Endothelial cell of umbilical vein (primary cell): Measurements from ENCODE around the gene TMPRSS7. TPM values are rescaled to one million over a fixed set of nuclear protein-coding genes. Genes with fewer than 3 reads are reported as not detected.

Experiments
- BruUV-seq: library from RNA; stranded (reverse); fragments of 400-500 nt; replicated peaks from 2 replicates; lab custom pipeline; 2021; lab: Mats Ljungman, UMichigan
- CTCF ChIA-PET: fragments of 300-600, 350-600 bp; sonication (Branson Sonifier 250); formaldehyde crosslinking; loops from one replicate; lab custom pipeline; 2021; ENCODE audit warnings: antibody characterized with exemption, inconsistent platforms; lab: Charles Lee
- POLR2A ChIA-PET: fragments of 300-600, 350-600 bp; sonication (Branson Sonifier 250); formaldehyde crosslinking; loops from one replicate; lab custom pipeline; 2021; ENCODE audit warnings: antibody characterized with exemption, inconsistent platforms; lab: Charles Lee
- DNase-seq: peaks from one replicate; pipeline ENCODE4 v3.0.0-alpha.2; 2011; ENCODE audit warnings: low read depth, low spot score
- FAIRE-seq: peaks from 2 replicates; lab custom pipeline; 2011; peaks lifted over from hg19 to GRCh38; lab: Jason Lieb, UNC
- H2AFZ ChIP-seq: 2 replicates; pipeline ENCODE4 v1.6.0; 2012; ENCODE audit warnings: low read depth, low read length, control low read depth, inconsistent platforms
- H3K27ac ChIP-seq: 2 replicates; pipeline ENCODE4 v1.5.1; 2011; ENCODE audit warnings: low read depth, mild to moderate bottlenecking, control low read depth, low read length, moderate library complexity; ENCODE audit not compliant: insufficient read depth
- H3K27me3 ChIP-seq, 2 experiments: 2 replicates each; pipeline versions ENCODE4 v1.6.0 to v1.6.1; 2011; ENCODE audit warnings: low read length in 2 of 2, mixed read lengths in 1 of 2; ENCODE audit not compliant: control insufficient read depth in 2 of 2, insufficient read depth in 2 of 2
- H3K36me3 ChIP-seq, 2 experiments: 2 replicates in 1 of 2; 3 replicates in 1 of 2; pipeline ENCODE4 v1.5.1; 2011; ENCODE audit warnings: low read length in 2 of 2, mild to moderate bottlenecking in 1 of 2, moderate library complexity in 1 of 2; ENCODE audit not compliant: control insufficient read depth in 2 of 2, insufficient read depth in 2 of 2; ENCODE audit errors: extremely low read depth in 1 of 2
- H3K4me1 ChIP-seq: 3 replicates; pipeline ENCODE4 v1.5.1; 2011; ENCODE audit warnings: mild to moderate bottlenecking, low read length; ENCODE audit not compliant: control insufficient read depth, insufficient read depth; ENCODE audit errors: extremely low read depth
- H3K4me2 ChIP-seq: 2 replicates; pipeline ENCODE4 v1.6.1; 2011; ENCODE audit warnings: low read length, control low read depth, mixed read lengths; ENCODE audit not compliant: insufficient read depth
- H3K4me3 ChIP-seq, 3 experiments: fragments of 200-600 bp in 1 of 3; sonication (generic), shearing (Covaris generic) in 1 of 3; replicated peaks in 1 of 3; 2 replicates each; pipeline ENCODE4 v1.5.1; 2011 to 2016; ENCODE audit warnings: control low read depth in 3 of 3, low read length in 3 of 3, mild to moderate bottlenecking in 2 of 3, inconsistent platforms in 1 of 3, low read depth in 1 of 3, moderate library complexity in 1 of 3; ENCODE audit not compliant: insufficient read depth in 1 of 3
- H3K79me2 ChIP-seq: 2 replicates; pipeline ENCODE4 v1.6.0; 2012; ENCODE audit warnings: low read length, inconsistent platforms; ENCODE audit not compliant: control insufficient read depth, insufficient read depth
- H3K9ac ChIP-seq: replicated peaks from 2 replicates; pipeline ENCODE3; 2011; ENCODE audit warnings: low read length, control low read depth; ENCODE audit not compliant: insufficient read depth; ENCODE audit errors: extremely low read depth
- H3K9me1 ChIP-seq: replicated peaks from 3 replicates; pipeline ENCODE4 v1.6.0; 2011; ENCODE audit warnings: mild to moderate bottlenecking, low read length; ENCODE audit not compliant: control insufficient read depth, insufficient read depth; ENCODE audit errors: extremely low read depth
- H3K9me3 ChIP-seq: replicated peaks from 2 replicates; pipeline ENCODE4 v1.5.1; 2012; ENCODE audit warnings: low read length, inconsistent platforms; ENCODE audit not compliant: control insufficient read depth, insufficient read depth
- H4K20me1 ChIP-seq: replicated peaks from 2 replicates; pipeline ENCODE3; 2011; ENCODE audit warnings: mild to moderate bottlenecking, low read length; ENCODE audit not compliant: control insufficient read depth, insufficient read depth; ENCODE audit errors: extremely low read depth
- CTCF ChIP-seq, 2 donors: IDR thresholded peaks; 1 replicate in 1 of 2; 2 replicates in 1 of 2; pipeline ENCODE4 v1.5.1; 2011; ENCODE audit warnings: low read length in 2 of 2, mild to moderate bottlenecking in 2 of 2, moderate library complexity in 2 of 2, control low read depth in 1 of 2, inconsistent platforms in 1 of 2, low read depth in 1 of 2; ENCODE audit not compliant: insufficient read depth in 1 of 2; ENCODE audit errors: extremely low read depth in 1 of 2
- EZH2 ChIP-seq: IDR thresholded peaks from 2 replicates; pipeline ENCODE4 v1.6.1; 2012; ENCODE audit warnings: borderline replicate concordance, low read depth, mild to moderate bottlenecking, moderate library complexity, low read length, inconsistent platforms; ENCODE audit not compliant: severe bottlenecking
- FOS ChIP-seq: IDR thresholded peaks from 2 replicates; pipeline ENCODE4 v1.6.1; 2011; ENCODE audit warnings: mild to moderate bottlenecking, low read length, moderate library complexity, borderline replicate concordance; ENCODE audit not compliant: insufficient read depth
- GATA2 ChIP-seq: IDR thresholded peaks from 2 replicates; pipeline ENCODE4 v1.7.0; 2011; ENCODE audit warnings: low read depth, mild to moderate bottlenecking, moderate library complexity, mixed read lengths, low read length; ENCODE audit not compliant: insufficient read length, insufficient read depth
- JUN ChIP-seq: IDR thresholded peaks from 2 replicates; pipeline ENCODE4 v1.6.1; 2011; ENCODE audit warnings: borderline replicate concordance, low read depth; ENCODE audit not compliant: insufficient read length, insufficient read depth
- MAX ChIP-seq: IDR thresholded peaks from 2 replicates; pipeline ENCODE4 v1.6.1; 2011; ENCODE audit not compliant: insufficient read depth, insufficient read length
- MYC ChIP-seq: IDR thresholded peaks from one replicate; pipeline ENCODE4 v1.6.1; 2011; ENCODE audit warnings: mild to moderate bottlenecking, low read depth, low read length
- POLR2A ChIP-seq: IDR thresholded peaks from 2 replicates; pipeline ENCODE4 v1.6.1; 2012; ENCODE audit warnings: low read depth, mild to moderate bottlenecking, control low read depth, low read length
- POLR2AphosphoS5 ChIP-seq: IDR thresholded peaks from 2 replicates; pipeline ENCODE4 v1.6.1; 2012; ENCODE audit warnings: low read depth, mild to moderate bottlenecking, control low read depth, low read length, moderate library complexity; ENCODE audit not compliant: insufficient read depth
- dilution Hi-C: fragments of 300-500 bp; cut with MboI; formaldehyde crosslinking; loops from one replicate; pipeline ENCODE4 v1.15.0; 2019; ENCODE audit warnings: low sequenced_read_pairs; ENCODE audit not compliant: extremely low pct_ligation_motif_present
- intact Hi-C: fragments of 100-400 bp; cut with micrococcal nuclease; formaldehyde crosslinking; loops from one replicate; pipeline ENCODE4 v1.10.0; 2022
- polyA plus RNA-seq, 4 experiments: library from polyadenylated mRNA; depleted of rRNA in 3 of 4; stranded (reverse) in 3 of 4; unstranded in 1 of 4; fragments of >200 nt; gene quantifications; 2 replicates each; pipeline versions ENCODE4 v1.2.1 to v1.2.3, GENCODE V29; 2011 to 2012; ENCODE audit warnings: missing spikeins in 1 of 4
- total RNA-seq: library from RNA; stranded (reverse); gene quantifications from 2 replicates; pipeline ENCODE4 v1.2.3, GENCODE V29; 2021

TMPRSS7 gene
- total and polyA plus RNA-seq, 2 donors (not counting 3 experiments of a cell fraction or from before 2014, with no cell fraction given) = not detected

- H3K4me3 ChIP-seq = no peak overlapping the region
- intact Hi-C loops (no loop called here), dilution Hi-C loops (no loop called here)
- H3K4me2 ChIP-seq = no peak overlapping the region
- H3K9me1 ChIP-seq = no peaks in the 10 kb centered on the region
- ChIA-PET POLR2A (no interaction called here), CTCF (interaction anchor here (0.8 to 14.6 kb wide), 5 partner anchors 8 to 92 kb away, joined by 3 to 291 read pairs (median 3); no protein-coding TSS in a partner anchor)
- H3K79me2 ChIP-seq = peaks cover 15% of the 10 kb centered on the region
- H4K20me1 ChIP-seq = no peaks in the 10 kb centered on the region
- FAIRE-seq = no peak
- peaks cover 3 to 19% of the 10 kb centered on the region in 2 experiments for H3K36me3 ChIP-seq
- no peaks in the 10 kb centered on the region for H3K27me3 ChIP-seq
- no TSS peak for BruUV-seq
- H3K9ac ChIP-seq = no peak overlapping the region
- TF ChIP-seq POLR2AphosphoS5 (no peak), FOS (no peak), POLR2A (no peak), CTCF (IDR thresholded peaks at IDR 0.05; ENCODE audit: extremely low read depth in 1 of 2, insufficient read depth in 1 of 2, low read depth in 1 of 2, low read length in 2 of 2) (no peak), GATA2 (no peak), EZH2 (no peak), JUN (no peak), MYC (no peak), MAX (no peak)
- H3K27ac ChIP-seq = no peak overlapping the region
- DNase-seq = no peak
- H2AFZ ChIP-seq = no peak overlapping the region
- H3K4me1 ChIP-seq = no peaks in the 10 kb centered on the region
- no peaks in the 10 kb centered on the region for H3K9me3 ChIP-seq
Observed at GRCh38 chr3:111986800-111987199, 47.7 kb upstream of the TMPRSS7 start.
